Ishikawa (cell line): ENCODE measurements around the gene HIGD1C.

Experiments
- CEBPB ChIP-seq: IDR thresholded peaks from 2 replicates; pipeline ENCODE4 v1.6.1; 2012
- EP300 ChIP-seq: IDR thresholded peaks from 2 replicates; pipeline ENCODE4 v1.6.1; 2012; ENCODE audit warnings: borderline replicate concordance
- NFIC ChIP-seq: IDR thresholded peaks from 2 replicates; pipeline ENCODE4 v1.6.1; 2012
- RAD21 ChIP-seq: IDR thresholded peaks from 2 replicates; pipeline ENCODE4 v1.6.1; 2012; ENCODE audit warnings: low read depth
- TCF12 ChIP-seq: IDR thresholded peaks from 2 replicates; pipeline ENCODE4 v1.6.1; 2012; ENCODE audit warnings: low read depth
- TEAD4 ChIP-seq: IDR thresholded peaks from 2 replicates; pipeline ENCODE4 v1.6.1; 2012
- YY1 ChIP-seq: IDR thresholded peaks from 2 replicates; pipeline ENCODE4 v1.6.1; 2012; ENCODE audit warnings: low read depth
- ZBTB7A ChIP-seq: IDR thresholded peaks from 2 replicates; pipeline ENCODE4 v1.6.1; 2012; ENCODE audit warnings: low read depth
- TF ChIP-seq, protein P1 (sequence below): IDR thresholded peaks from 2 replicates; pipeline ENCODE4 v1.6.1; 2012

DNA sequence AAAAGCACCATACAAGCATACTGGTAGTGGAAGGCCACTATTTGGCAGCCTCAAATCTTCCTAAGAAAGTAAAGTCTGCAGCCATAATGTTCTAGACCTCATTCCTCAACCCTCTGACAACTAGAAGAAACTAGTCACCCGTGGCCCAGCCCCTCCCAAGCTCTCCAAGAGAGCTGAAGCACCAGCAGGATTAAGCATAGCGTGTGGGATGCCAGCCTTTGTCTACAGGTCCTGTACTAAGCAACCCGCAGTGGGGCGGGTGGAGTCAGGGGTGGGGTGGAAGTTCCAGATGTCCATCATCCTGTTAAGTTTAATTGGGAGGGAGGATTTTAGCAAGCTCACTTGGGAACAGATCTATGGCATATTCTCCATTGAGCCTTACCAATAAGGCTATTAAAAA, 59.6 kb downstream of the HIGD1C start:
- no peak for TF ChIP-seq EP300
- TF ChIP-seq CEBPB: no peak
- TF ChIP-seq NFIC: 0 out of 2 replicates have a peak, but pooled peaks have one; percentile 46
- TF ChIP-seq YY1: no peak
- no peak; the same call in 1 of the 2 replicates for TF ChIP-seq RAD21
- TF ChIP-seq ZBTB7A: no peak
- peak; percentile 22; the same call in 1 of the 2 replicates for TF ChIP-seq TCF12
- TF ChIP-seq, protein P1, sequence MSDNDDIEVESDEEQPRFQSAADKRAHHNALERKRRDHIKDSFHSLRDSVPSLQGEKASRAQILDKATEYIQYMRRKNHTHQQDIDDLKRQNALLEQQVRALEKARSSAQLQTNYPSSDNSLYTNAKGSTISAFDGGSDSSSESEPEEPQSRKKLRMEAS: no peak
- no peak for TF ChIP-seq TEAD4
